Testis (tissue), 3 donors: ENCODE data around the gene ASXL1. TPM values are rescaled to one million over a fixed set of nuclear protein-coding genes. Genes with fewer than 3 reads are reported as not detected.

Experiments used
- DNase-seq: peaks from one replicate; pipeline ENCODE4 v3.0.0-alpha.2; 2019
- H3K27ac ChIP-seq, 2 donors: fragments of 200-600 bp; sonication (generic); one replicate each; pipeline ENCODE4 v1.5.1; 2019
- H3K27me3 ChIP-seq: fragments of 200-600 bp; sonication (generic); one replicate; pipeline ENCODE4 v1.5.1; 2019
- H3K36me3 ChIP-seq: fragments of 200-600 bp; sonication (generic); one replicate; pipeline ENCODE4 v1.5.1; 2017; ENCODE audit warnings: low read depth; ENCODE audit errors: missing control alignments
- H3K4me1 ChIP-seq: fragments of 200-600 bp; sonication (generic); one replicate; pipeline ENCODE4 v1.5.1; 2019
- H3K4me3 ChIP-seq, 2 donors: fragments of 200-600 bp; sonication (generic); one replicate each; pipeline ENCODE4 v1.5.1; 2017 to 2019
- H3K9me3 ChIP-seq: fragments of 200-600 bp; sonication (generic); one replicate; pipeline ENCODE4 v1.5.1; 2017
- CTCF ChIP-seq, 3 experiments: fragments of 450-650 bp in 2 of 3; fragments of 200-600 bp in 1 of 3; sonication (generic) in 1 of 3; IDR thresholded peaks; one replicate each; pipeline ENCODE4 v1.5.1; 2016 to 2019; ENCODE audit warnings: antibody characterized with exemption in 3 of 3, mild to moderate bottlenecking in 2 of 3, moderate library complexity in 1 of 3
- POLR2A ChIP-seq: fragments of 450-650 bp; IDR thresholded peaks from one replicate; pipeline ENCODE4 v1.6.1; 2017; ENCODE audit warnings: antibody characterized with exemption, mild to moderate bottlenecking, moderate library complexity
- WGBS, 2 donors: methylation state at CpG; one replicate each; pipeline ENCODE4 v1.1.5; 2018; 5-methylcytosine and 5-hydroxymethylcytosine counted together
- intact Hi-C: fragments of 100-400 bp; cut with DNase I; formaldehyde crosslinking; loops from one replicate; pipeline ENCODE4 v1.15.1; 2023; ENCODE audit warnings: low total_unique reads
- polyA plus RNA-seq: library from polyadenylated mRNA; stranded (reverse); fragments of 350-450 nt; fragmentation: Illumina TruSeq; extraction: RNeasy Lipid Tissue Mini Kit (QIAGEN cat#74804); gene quantifications from one replicate; pipeline ENCODE4 v1.2.3, GENCODE V29; 2014; ENCODE audit warnings: low read depth, low replicate concordance; ENCODE audit not compliant: insufficient read depth
- total RNA-seq, 2 donors: library from RNA; depleted of rRNA; stranded (reverse); fragments of >200 nt; gene quantifications; one replicate each; pipeline ENCODE4 v1.2.3, GENCODE V29; 2016

Gene ASXL1
- total and polyA plus RNA-seq, 3 donors from 2014 or later: 101 to 161 (median 125) TPM

GRCh38 chr20:32325706-32326503 is 32.2 kb upstream of the ASXL1 start:
- H3K4me1 ChIP-seq: no peaks in the 10 kb centered on the region
- H3K36me3 ChIP-seq: no peaks in the 10 kb centered on the region
- intact Hi-C loops: no loop called here

DNA sequence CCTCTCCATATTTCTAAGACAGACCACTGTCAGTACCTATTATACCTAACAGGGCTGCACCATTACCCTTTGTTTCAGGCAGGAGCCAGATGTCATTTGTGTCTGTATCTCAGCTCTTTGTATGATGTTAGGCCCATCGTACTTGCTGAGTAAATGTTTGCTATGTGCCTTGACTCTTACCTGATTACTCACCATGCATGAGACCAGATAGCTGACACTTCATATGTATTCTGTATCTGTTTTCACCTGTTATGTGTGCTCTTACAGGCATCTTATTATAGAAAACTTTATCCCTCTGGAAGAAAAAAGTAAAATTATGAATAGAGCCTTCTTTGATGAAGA is 31.7 kb upstream of the ASXL1 start:
- DNase-seq: no peak
- H3K9me3 ChIP-seq: no peaks in the 10 kb centered on the region
- intact Hi-C loops: no loop called here
- H3K27me3 ChIP-seq: no peaks in the 10 kb centered on the region
- no peak overlapping the region for H3K27ac ChIP-seq
- no peaks in the 10 kb centered on the region for H3K4me1 ChIP-seq
- no peaks in the 10 kb centered on the region for H3K36me3 ChIP-seq
- 58 to 74% methylated on average over 1 of the region's 1 CpG for WGBS, 2 donors
- TF ChIP-seq POLR2A (no peak), CTCF (IDR thresholded peaks at IDR 0.05) (no peak)
- no peak overlapping the region for H3K4me3 ChIP-seq

More at GRCh38 chr20:32325706-32326503, 32.2 kb upstream of the ASXL1 start:
- TF ChIP-seq POLR2A (no peak), CTCF (IDR thresholded peaks at IDR 0.05) (no peak)
- DNase-seq: no peak
- Histone ChIP-seq H3K9me3 (no peaks in the 10 kb centered on the region), H3K27ac (no peak overlapping the region), H3K27me3 (no peaks in the 10 kb centered on the region), H3K4me3 (no peak overlapping the region)
- 70 to 73% methylated on average over 6 of the region's 6 CpGs for WGBS, 2 donors

GRCh38 chr20:32327087-32327681 is 30.9 kb upstream of the ASXL1 start:
- intact Hi-C loops: no loop called here
- TF ChIP-seq CTCF (IDR thresholded peaks at IDR 0.05) (no peak), POLR2A (no peak)
- no peaks in the 10 kb centered on the region for H3K36me3 ChIP-seq
- H3K4me1 ChIP-seq: no peaks in the 10 kb centered on the region
- H3K9me3 ChIP-seq: no peaks in the 10 kb centered on the region
- no peak overlapping the region for H3K27ac ChIP-seq
- H3K4me3 ChIP-seq: no peak overlapping the region
- H3K27me3 ChIP-seq: no peaks in the 10 kb centered on the region
- WGBS, 2 donors: 91 to 97% methylated on average over 9 of the region's 9 CpGs
- no peak for DNase-seq

GRCh38 chr20:32329817-32330554 is 28.1 kb upstream of the ASXL1 start:
- no peak for DNase-seq
- no peak for TF ChIP-seq CTCF (IDR thresholded peaks at IDR 0.05)
- TF ChIP-seq POLR2A: no peak
- intact Hi-C loops: loop anchor here (10.0 kb wide), 1 partner anchor 145 kb away; no protein-coding TSS in a partner anchor
- H3K36me3 ChIP-seq: no peaks in the 10 kb centered on the region
- H3K4me3 ChIP-seq: no peak overlapping the region
- no peaks in the 10 kb centered on the region for H3K27me3 ChIP-seq
- H3K27ac ChIP-seq: no peak overlapping the region
- no peaks in the 10 kb centered on the region for H3K9me3 ChIP-seq
- WGBS, 2 donors: 90 to 94% methylated on average over 7 of the region's 7 CpGs
- no peaks in the 10 kb centered on the region for H3K4me1 ChIP-seq
